GM19438 (cell line): ENCODE measurements around the gene EML6.
"Not testable (repeated sequence)": the region's sequence is repeated elsewhere in the genome, so short reads cannot be mapped to it uniquely, and the experiment has no call there.

Source experiments
- ATAC-seq: cut with Tn5 transposase; IDR thresholded peaks from one replicate; pipeline ENCODE4 v1.9.1; 2021; ENCODE audit warnings: low read depth; ENCODE audit not compliant: unreplicated experiment

EML6 gene

GRCh38 chr2:54839461-54840255 is 116.2 kb downstream of the EML6 start:
- no peak for ATAC-seq

GRCh38 chr2:54840559-54841468 is 117.4 kb downstream of the EML6 start:
- ATAC-seq: no peak

- ATAC-seq: not testable (repeated sequence)
These were observed 118.0 kb downstream of the EML6 start for GRCh38 chr2:54841500-54841899.

GRCh38 chr2:54845094-54845493 is 121.6 kb downstream of the EML6 start:
- ATAC-seq: no peak

- ATAC-seq: no peak
These were observed 122.1 kb downstream of the EML6 start for GRCh38 chr2:54845514-54845913.

- no peak for ATAC-seq
These were observed 127.0 kb downstream of the EML6 start for GRCh38 chr2:54850171-54851122.

- no peak for ATAC-seq
These were observed 130.3 kb downstream of the EML6 start for GRCh38 chr2:54853616-54854310.

- ATAC-seq: no peak
These were observed 132.0 kb downstream of the EML6 start for GRCh38 chr2:54855434-54855833.

GRCh38 chr2:54858021-54858681 is 134.7 kb downstream of the EML6 start:
- ATAC-seq: no peak

- ATAC-seq: no peak
These were observed 136.0 kb downstream of the EML6 start for GRCh38 chr2:54859416-54859815.

- no peak for ATAC-seq
These were observed 136.7 kb downstream of the EML6 start for GRCh38 chr2:54859997-54860701.

GRCh38 chr2:54862229-54862628 is 138.8 kb downstream of the EML6 start:
- ATAC-seq: no peak

GRCh38 chr2:54862742-54863141 is 139.3 kb downstream of the EML6 start:
- ATAC-seq: no peak

- ATAC-seq: no peak
These were observed 140.2 kb downstream of the EML6 start for GRCh38 chr2:54863660-54864059.

- no peak for ATAC-seq
These were observed 140.6 kb downstream of the EML6 start for GRCh38 chr2:54864096-54864495.

GRCh38 chr2:54864727-54865126 is 141.3 kb downstream of the EML6 start:
- ATAC-seq: no peak

- no peak for ATAC-seq
These were observed 142.7 kb downstream of the EML6 start for GRCh38 chr2:54866179-54866578.

GRCh38 chr2:54866868-54867267 is 143.4 kb downstream of the EML6 start:
- peak; percentile 93 for ATAC-seq

GRCh38 chr2:54867457-54867856 is 144.0 kb downstream of the EML6 start:
- ATAC-seq: peak; percentile 52
